Measurements from ENCODE around the gene TBX5.

DNA sequence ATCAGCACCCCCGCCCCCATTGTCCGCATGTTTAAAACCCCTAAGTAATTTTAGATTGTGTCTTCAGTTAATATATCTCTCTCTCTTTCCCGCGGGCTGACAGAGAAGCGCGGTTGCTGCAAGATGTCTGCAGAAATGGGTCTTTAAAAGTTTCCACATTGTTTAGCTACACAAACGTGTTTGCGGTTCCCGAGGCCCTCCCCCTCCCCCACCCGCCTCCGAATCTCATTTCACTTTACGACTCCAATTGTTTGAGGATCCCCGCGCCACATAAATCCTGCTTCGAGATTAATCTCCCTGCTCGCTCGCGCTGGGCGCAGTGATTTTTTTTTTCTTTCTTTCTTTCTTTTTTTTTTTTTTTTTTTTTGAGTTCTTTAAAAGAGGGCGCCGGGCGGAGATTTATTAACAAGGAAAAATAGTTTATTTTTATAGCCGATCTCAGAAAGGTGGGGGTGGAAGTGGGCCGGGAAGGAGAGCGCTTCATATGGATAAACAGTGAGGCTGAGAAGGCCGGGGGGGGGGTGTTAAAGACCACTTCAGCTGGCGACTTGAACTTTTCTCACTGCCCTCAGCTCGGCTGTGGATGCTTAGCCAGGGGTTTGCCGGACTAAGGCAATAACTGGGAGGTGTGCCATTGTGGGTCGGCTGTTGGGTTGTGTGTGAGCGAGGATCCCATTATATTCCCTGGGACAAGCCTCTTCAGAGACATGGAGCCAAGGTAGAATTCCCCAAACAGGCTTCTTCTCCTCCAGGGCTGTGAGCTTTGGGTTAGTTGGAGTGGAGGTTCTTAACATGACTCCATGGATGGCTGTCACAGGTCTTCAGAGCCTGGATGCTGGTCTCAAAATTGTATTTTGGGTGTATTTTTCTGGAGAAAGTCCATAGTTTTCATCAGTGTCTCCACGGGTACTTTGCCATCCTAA, 39.7 kb upstream of the TBX5 start:
- no peak for TF ChIP-seq POLR2A (IDR thresholded peaks at IDR 0.05)
- TF ChIP-seq, protein P1, sequence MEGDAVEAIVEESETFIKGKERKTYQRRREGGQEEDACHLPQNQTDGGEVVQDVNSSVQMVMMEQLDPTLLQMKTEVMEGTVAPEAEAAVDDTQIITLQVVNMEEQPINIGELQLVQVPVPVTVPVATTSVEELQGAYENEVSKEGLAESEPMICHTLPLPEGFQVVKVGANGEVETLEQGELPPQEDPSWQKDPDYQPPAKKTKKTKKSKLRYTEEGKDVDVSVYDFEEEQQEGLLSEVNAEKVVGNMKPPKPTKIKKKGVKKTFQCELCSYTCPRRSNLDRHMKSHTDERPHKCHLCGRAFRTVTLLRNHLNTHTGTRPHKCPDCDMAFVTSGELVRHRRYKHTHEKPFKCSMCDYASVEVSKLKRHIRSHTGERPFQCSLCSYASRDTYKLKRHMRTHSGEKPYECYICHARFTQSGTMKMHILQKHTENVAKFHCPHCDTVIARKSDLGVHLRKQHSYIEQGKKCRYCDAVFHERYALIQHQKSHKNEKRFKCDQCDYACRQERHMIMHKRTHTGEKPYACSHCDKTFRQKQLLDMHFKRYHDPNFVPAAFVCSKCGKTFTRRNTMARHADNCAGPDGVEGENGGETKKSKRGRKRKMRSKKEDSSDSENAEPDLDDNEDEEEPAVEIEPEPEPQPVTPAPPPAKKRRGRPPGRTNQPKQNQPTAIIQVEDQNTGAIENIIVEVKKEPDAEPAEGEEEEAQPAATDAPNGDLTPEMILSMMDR (IDR thresholded peaks at IDR 0.05): no peak
